DMS53 treated with DMSO at 0.1 percent for 48 hours (cell line): ENCODE measurements around the gene CACNA1H.

Source experiments
- DNase-seq: peaks from one replicate; lab custom pipeline; 2025; ENCODE audit not compliant: unreplicated experiment; lab: John Stamatoyannopoulos, UW

The CACNA1H gene

DNA sequence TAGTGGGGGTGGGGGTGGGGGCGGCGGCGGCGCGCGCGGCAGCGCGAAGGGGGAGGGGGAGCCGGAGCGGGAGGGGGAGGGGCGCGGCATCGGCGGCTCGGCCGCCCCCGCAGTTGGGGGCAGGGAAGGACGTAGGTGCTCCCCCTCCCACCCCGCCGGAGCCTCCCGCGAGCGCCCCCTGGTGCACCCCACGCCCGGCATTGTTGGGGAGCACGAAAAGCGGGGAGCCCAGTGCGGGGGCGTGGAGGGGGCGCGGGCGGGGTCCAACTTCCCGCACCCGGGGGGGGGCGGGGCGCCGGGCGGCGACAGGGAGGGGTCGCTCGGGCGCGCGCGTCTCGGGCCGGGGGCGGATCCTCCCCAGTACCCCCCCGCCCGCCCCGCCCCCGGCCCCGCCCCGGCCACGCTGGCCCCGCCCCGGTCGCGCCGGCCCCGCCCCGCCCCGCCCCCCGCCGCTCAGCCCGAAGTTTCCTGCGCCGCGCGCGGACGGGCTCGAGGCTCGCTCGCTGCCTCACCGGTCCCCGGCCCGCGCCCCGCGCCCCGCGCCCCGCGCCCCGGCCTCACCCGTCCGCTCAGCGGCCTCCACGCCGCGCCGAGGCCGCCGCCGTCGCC is at the start of gene CACNA1H:
Gene CACNA1H, plus strand, starts transcription at position 456 of the 609 bp plus-strand sequence. CDS start 632 bp downstream, outside the sequence.
- DNase-seq: no peak

DNA sequence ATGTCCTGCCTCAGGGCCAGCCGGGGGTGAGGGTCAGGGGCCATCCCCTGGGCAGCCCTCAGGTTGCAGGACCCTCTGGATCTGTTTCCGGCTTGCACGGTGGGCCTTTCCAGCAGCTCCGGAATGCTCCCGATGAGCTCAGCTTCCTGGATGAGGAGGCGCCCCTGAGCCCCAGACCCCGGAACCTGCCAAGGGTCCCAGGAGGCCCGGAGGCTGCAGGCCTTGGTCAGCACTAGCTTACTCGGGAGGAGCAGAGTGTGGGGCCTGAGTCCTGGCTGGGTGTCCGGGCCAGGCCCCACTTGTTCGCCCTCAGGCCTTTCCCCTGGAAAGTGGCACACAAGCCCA is 49.3 kb upstream of the CACNA1H start:
- no peak for DNase-seq

DNA sequence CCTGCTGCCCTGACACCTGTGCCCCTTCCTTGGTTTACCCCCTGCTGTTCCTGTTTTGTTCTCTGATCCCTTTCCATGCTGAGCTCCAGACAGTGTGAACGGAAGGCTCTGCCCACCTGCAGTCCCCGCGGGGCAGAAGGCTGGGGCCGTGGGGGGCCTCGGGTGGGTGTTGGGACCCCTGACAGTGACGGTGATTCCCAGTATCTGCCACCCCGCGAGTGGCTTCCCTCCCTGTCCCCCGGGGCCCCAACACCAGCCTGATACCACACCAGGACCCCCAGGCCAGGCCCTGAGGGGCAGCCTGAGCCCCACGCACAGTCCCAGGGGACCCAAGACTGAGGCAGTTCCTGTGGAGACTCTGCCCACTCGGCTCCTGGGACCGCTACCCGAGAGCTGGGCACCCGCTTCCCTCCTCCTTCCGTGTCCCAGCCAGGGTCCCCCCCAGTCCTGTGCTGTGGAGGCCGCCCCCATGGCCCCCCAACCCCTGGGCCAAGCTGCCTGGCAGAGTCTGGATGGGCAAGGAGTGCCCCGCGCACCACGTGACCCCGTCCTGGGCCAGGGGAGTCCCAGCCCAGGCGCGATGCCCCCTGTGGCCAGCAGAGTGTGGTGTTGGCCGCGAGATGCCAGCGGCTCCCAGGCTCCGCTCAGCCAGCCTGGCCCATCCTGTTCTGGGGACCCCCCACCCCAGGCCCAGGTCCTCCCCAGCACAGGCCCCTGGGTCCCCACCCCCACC is 46.9 kb upstream of the CACNA1H start:
- DNase-seq: peak; percentile 5

DNA sequence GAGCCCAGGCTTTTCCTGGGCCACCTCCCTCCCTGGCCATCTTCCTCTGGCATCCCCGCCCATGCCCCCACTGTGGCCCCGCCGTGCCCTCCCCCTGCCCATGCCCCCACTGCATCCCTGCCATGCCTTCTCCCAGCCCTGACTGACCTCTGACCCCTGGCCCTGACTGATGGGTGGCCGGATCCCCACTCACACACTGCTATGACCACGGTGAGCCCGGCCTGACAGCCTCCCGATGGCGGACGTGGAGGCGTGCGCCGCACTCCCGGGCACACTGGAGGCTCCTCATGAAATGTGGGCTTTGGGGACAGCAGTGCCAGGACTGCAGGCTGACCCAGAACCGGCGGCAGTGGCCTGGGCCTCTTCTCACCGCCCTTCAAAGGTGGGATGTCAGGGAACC is 46.2 kb upstream of the CACNA1H start:
- no peak for DNase-seq

DNA sequence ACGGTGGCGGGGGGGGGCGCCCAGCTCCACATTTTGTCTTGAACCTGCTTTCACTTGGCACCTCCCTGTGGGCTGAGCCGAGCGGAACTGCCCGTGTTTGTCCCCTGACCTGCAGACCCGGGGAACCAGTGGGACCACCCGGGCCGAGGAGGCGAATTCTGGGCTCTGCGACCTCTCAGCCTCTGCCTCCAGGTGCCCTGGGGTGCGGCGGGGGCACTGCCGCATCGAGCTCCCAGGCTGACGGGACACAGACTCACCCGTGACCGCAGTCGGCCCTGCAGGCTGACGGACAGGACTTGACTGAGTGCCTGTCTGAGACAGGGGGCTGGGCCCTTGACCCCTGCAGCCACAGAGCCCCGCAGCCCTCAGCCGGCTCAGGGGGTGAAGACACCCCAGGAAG is 45.8 kb upstream of the CACNA1H start:
- no peak for DNase-seq

DNA sequence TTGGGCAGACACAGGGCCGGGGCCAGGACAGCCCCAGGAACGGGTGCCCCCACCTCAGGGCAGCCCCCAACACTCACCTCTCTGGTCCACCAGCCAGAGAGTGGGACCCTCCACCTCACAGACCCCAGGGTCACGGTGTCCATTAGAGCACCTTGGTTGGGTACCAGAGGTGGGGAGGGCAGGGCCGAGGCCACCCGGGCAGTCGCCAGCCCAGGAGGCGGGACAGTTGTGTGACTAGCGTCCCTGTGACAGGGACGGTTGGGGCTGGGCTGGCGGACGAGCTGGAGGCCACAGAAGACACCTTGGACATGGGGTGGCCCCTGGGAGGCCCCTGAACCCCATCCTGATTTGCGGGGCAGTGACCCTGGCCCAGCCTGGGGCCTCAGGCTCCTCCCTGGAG is 45.2 kb upstream of the CACNA1H start:
- no peak for DNase-seq

DNA sequence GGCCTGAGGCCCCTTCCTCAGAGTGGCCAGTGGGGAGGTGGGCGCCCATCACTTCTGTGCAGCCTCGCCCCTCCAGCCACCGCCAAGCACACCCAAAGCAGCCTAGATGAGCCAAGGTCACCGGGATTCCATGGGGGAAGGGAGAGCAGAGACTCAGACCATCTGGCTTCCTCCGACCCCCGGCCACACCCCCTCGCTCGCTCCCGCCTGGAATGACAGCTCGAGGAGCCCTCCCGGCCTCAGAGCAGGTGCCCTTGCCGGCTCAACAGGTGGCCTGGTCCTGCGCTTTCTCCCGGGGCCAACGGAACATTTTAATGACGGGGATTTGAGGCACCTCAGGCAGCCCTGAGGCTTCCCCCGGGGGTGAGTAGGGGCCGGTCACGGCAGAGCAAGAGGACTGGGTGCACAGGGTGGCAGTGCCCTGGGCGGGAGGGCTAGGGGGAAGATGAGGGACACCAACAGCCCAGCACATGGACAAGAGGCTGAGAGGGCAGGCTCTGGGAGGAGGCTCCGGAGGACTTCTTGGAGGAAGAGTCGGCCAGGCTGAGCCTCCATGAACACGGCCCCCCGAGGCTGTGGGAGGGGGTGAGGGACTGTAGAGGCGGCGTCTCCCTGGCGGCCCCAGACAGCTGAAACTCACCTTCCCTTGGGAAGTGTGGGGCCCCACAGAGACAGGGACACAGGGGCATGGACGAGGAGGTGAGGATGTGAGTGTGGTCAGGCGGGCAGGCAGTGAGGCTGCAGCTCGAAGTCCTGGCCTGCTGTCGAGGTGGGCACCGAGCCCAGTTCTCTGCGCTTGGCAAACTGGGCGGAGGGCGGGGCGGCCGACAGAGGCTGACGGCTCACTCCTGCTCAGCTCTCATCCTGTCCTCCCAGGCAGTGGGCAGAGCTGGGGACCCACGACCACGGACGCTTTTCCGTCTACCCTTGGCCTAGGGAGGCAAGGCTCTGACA is 44.3 kb upstream of the CACNA1H start:
- no peak for DNase-seq

DNA sequence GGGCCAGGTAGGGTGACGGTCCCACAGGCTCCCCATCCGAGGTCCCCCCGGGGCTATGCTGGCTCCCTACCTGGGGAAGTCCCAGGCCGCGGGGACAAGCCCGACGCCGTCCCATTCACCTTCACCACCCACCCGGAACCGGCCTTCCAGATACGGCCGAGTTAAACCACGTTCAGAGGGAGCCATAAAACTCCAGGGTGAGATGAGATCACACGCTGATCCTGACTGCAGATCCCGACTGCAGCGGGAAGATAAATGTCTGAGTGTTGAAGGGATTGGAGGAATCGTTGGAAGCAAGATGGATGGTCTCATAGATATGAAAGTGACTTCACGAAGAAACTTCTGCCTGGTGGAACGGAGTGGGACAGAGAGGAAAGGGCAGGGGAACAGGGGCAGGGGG is 43.3 kb upstream of the CACNA1H start:
- DNase-seq: no peak

DNA sequence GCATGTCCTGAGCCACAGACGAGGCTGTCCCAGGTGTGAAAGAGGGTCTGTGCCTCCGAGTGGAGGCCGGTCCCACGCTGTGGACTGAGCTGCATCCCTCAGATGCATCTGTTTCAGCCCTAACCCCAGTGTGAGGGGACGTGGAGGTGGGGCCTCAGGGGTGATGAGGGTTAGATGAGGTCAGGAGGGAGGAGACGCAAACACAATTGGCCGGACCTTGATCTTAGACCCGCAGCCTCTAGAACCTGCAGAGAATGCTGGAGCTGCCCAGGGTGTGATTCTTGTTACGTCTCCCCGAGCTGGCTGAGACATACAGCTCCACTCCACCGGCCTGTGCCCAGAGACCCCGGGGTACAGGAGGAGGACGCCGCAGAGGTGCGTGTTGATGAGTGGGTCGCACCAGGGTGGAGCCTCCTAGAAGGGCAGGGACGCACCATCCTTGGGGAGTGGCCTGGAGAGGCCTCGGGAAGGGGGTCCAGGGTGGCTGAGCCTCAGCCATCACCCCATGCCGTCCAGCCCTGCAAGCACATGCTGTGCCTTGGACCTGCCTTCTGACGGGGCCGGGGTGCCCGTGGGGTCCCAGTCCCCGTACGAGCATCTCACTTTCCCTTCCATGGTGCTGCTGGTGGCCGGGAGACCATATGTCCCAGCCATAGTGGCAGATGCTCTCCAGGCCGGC is 40.3 kb upstream of the CACNA1H start:
- DNase-seq: no peak

DNA sequence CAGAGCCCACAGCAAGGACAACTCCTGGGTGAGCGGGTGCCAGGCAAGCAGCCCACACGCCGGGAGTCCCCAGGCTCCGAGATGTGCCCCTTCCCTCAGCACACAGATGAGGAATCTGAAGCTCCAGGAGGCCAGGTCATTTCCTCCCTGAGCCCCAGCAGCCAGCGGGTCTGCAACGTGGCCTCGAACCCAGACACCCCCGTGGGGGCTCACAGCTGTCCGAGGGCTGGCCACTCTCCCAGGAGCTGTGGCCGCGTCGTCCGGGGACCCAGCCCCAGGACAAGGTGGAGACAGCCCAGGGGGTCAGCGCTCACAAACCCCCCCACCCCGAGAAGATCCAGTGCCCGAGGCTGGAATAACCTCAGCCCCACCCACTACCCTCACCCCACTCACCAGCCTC is 39.4 kb upstream of the CACNA1H start:
- DNase-seq: no peak

DNA sequence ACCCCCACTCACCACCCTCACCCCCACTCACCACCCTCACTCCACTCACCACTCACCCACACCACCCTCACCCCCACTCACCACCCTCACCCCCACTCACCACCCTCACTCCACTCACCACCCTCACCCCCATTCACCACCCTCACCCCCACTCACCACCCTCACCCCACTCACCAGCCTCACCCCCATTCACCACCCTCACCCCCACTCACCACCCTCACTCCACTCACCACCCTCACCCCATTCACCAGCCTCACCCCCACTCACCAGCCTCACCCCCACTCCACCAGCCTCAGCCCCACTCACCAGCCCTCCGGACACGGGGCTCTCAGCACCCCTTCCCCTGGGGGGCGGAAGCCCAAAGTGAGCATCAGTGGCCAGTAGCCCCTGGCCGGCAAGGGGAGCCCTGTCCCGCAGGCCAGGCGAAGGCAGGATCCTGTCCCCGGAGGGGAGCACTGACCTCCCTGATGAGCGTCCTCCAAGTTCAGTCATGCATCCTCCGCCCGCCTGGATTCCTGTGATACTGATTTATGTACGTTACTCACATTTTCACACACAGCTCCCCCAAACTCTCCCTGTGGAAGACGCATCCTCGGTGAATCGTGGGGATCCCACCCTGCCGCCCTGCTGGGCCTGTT is 38.9 kb upstream of the CACNA1H start:
- no peak for DNase-seq

DNA sequence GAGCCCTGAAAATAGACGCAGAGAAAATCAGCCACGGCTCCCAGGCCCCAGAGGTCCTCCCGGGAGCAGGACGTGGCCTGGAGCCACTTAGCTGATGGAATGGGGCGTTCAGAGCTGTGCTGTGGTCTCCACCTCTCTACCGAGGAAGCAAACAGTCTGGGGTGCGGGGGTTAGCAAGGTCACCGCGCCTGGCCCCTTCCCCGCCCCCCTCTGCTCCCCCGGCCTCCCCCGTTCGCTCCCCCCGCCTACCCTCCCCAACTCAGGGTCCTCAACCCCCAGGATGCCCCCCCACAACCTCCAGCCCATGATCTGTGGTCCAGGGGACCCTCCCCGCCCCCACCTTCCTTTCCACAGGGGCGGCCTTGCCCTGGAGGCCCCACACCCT is 36.2 kb upstream of the CACNA1H start:
- DNase-seq: no peak

DNA sequence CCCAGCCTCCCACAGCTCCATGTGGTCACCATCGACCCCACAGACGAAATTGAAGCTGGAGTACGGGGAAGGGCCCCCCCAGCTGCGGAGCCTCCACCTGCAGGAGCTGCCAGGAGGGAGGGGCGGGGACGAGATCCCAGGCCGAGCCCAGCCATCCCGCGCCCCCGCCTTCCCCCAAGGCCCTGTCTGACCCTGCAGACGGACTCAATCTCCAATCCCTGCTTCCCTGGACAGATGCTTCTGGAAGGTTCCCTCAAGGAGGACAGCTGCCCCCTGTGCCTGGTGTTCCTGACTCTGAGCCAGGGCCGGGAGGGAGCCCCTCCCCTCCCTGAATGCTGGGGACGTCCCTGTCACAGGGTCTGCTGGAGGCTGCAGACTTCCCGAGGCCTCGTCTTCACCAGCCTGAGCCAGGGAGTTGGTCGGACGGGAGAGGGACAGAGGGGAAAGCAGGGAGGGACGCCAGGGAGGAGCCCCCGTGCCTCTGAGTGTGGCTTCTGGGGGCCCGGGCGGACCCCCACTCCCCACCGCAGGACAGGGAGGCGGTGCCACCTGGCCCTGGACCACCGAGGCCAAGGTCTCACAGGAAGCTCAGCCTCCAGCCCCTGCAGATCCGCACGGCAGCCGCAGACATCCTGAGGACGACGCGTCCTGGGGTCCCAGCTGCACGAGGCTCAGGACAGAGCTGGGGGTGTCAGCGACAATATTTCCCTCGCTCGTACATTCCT is 35.6 kb upstream of the CACNA1H start:
- DNase-seq: no peak

DNA sequence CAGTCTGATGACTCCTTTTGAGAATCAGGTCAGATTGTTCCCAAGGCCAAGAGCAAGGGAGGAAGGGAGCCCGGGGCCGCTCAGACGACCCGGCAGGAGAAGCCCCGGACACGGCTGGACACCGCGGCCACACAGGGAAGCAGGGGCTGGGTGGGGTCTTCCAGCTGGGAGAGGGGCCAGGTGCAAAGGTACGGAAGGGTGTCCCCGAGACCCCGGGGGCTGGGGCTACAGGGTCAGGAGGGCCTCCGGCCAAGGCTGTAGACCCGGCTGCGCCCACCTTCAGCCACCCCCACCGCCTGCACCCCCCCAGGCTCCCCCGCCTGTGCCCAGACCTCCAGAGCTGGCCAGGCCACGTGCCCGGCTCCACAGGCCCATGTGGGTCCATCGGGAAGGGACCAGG is 35.0 kb upstream of the CACNA1H start:
- no peak for DNase-seq

DNA sequence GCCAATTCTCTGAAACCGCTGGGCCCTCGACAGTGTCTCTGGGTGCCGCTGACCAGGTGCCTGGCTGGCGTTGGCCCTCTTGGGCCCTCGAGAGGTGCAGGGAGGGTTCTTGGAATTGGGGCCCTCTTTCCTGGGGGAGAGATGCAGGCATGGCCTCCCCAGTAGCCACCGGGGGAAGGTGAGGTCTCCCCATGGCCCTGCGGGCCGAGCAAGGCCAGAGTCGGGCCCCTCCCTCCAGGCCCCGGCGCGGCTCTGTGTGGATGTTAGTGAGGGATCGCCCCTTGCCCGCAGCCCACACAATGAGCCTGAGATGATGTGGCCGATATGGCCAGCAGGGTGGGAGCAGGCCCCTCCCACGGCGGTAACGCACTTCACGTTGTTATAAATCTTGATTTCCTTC is 33.8 kb upstream of the CACNA1H start:
- no peak for DNase-seq

DNA sequence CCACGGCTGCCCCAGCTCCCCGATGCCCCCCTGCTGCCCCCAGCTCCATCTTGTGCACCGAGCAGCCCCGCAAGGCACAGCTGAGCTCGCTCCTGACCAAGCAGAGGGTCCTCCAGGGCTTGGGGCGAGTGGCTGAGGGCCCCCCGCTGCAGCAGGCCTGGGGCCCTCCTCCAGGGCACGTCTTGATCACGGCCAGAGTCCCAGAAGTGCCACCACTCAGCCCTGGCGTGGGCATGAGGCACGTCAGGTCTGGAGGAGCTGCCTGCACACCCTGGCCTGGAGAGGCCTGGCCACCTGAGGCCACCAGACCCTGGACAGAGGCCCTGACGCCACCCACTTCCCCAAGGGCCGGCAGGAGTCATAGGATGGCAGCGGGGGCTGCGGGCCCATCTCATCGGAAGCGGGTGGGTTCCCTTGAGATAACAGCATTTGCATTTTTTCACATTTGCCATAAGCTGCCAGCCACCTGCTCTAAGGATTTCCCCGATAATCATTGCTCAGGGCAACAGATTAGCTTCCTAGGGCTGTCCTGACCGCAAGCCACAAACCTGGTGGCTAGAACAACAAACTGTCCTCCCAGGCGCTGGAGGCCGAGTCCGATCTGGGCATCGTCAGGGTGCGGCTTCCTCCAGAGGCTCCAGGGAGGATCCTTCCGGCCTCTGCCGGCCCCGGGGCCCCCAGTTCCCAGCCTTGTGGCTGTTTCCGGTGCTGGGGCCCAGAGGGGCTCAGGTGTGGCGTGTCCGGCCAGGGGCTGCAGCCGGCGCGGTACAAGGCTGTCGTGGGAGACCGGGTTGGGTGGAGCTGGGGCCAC is 32.9 kb upstream of the CACNA1H start:
- DNase-seq: no peak

DNA sequence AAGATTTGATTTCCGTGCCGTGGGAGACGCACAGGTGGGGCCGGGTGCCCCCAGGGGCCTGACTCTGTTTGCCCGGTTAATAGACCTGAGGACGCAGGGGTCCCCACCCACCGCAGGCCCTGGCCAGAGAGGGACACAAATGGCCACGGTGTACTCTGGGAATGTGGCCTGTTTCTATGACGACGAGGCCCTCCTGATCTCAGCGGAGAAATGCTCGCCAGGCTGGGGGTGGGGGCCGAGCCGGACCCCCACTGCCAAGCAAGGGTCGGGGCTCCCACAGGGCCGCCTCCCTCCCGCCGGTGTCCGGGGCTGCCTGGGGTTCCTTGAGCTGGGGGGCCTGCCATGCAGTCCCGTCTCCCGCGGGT is 32.3 kb upstream of the CACNA1H start:
- no peak for DNase-seq

DNA sequence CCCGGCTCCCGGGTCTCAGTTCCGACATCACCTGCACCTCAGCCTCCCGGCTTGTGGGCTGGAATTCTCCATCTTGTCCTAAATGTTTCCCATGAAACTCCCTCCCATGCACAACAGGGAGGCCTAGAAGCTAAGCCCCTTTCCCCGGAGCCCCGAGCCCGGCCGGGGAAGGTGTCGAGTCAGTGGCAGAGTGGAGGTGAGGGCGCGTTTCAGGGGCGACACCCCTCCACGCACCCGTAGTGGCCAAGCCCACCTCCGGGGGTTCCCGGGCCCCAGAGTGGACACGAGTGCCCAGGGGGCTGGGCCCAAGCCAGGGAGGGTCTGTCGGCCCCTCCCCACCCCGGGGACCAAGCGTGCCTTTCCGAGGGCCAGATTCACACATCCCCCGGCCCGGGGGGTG is 31.9 kb upstream of the CACNA1H start:
- no peak for DNase-seq

DNA sequence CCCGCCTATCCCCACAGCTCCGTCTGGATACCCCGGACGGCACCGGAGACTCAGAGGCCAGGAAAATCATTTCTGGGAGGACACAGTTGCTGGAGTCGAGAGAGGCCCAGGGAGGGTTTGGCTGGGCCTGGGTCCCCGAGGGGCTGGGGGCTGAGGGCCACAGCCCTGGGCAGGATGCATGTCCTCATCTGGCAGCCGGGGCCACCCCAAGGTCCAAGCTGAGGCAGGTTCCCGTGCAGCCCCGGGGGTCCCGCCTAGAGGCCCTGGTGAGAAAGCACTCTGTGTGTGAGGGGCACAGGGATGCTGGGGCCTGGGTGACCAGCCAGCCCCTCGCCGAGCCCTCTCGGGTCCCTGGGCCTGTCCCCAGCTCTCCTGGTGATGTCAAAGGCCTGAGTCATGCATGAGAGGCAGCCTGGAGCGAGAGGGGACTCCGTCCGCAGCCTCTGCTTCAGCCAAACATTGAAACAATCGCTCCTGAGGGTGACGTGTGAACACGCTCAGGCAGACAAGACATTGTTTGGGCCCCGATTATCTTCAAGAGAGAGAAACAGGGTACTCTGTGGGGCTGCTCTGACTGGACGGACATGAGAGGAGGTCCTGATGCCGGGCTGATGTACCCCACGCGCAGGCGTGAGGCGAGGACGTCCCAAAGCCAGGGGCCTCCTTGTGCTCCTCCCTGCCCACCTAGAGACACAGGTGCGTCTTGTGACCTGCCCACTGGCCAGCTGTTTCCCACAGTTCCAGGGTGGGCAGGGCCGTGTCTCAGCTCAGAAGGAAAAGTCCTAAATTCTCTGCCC is 31.1 kb upstream of the CACNA1H start:
- DNase-seq: no peak
